ES-I3 (cell line): ENCODE results near the gene RBM4.
"Not testable (repeated sequence)": the region's sequence is repeated elsewhere in the genome, so short reads cannot be mapped to it uniquely, and the experiment has no call there.

ENCODE experiments used
- H3K36me3 ChIP-seq: 2 replicates; pipeline ENCODE4 v1.6.1; 2013; ENCODE audit warnings: mild to moderate bottlenecking, low read length, control low read depth, moderate library complexity; ENCODE audit not compliant: insufficient read depth
- H3K4me1 ChIP-seq: 2 replicates; pipeline ENCODE4 v1.6.1; 2013; ENCODE audit warnings: mild to moderate bottlenecking, control low read depth, low read length; ENCODE audit not compliant: insufficient read depth
- H3K9ac ChIP-seq: 2 replicates; pipeline ENCODE4 v1.6.1; 2013; ENCODE audit warnings: low read depth, mild to moderate bottlenecking, low read length, moderate library complexity
- H3K9me3 ChIP-seq: 2 replicates; pipeline ENCODE4 v1.6.1; 2013; ENCODE audit warnings: mild to moderate bottlenecking, low read length, moderate library complexity; ENCODE audit not compliant: control insufficient read depth, insufficient read depth

Gene RBM4

DNA sequence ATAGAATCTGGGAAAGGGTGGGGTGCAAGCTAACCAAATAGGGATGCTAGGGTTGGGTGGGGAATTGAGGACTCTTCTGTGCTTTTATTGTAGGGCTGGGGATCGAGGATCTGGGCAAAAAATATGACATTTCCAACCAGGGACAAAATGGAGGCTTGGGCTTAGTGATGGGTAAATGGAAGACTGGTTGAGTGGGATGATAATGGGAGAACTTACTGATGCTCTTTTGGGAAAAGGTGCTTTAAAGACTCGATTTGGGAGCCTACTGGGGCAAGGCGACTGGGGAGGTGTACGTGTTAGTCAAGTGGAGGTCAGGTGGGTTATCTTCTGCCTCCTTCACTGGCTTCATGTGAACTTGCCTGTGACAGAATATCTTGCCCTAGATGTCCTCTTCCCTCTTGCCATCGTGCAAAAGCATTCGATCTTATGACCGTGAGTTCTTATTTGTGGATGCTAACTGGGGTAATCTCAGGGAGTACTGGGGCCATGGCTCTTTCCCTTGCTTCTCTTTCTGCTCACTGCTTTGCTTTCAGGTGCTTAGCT, 10.4 kb upstream of the RBM4 start:
- no peaks in the 10 kb centered on the region for H3K4me1 ChIP-seq
- peaks cover 79% of the 10 kb centered on the region for H3K36me3 ChIP-seq
- no peaks in the 10 kb centered on the region for H3K9me3 ChIP-seq
- H3K9ac ChIP-seq, result no peak overlapping the region

DNA sequence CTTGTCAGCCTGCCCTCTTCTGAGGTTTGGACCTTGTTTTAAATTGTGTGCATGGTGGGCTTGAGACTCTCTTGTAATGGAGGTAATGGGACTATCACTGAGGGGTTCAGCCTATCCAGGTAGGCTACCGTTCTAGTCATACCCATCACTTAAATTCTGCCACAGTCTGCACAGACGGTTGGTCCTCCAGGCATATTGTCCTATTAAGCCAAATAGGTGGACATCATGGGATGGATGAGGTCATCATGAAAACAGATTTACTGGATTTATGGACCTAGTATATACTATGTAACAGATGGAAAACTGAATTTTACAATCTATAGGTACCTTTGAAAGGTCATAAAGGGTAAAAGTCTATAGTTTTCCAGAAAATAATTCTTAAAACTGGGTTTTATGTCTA, 9.1 kb upstream of the RBM4 start:
- H3K9me3 ChIP-seq, result no peaks in the 10 kb centered on the region
- H3K9ac ChIP-seq, result no peak overlapping the region
- H3K4me1 ChIP-seq, result no peaks in the 10 kb centered on the region
- H3K36me3 ChIP-seq, result peaks cover 71% of the 10 kb centered on the region

DNA sequence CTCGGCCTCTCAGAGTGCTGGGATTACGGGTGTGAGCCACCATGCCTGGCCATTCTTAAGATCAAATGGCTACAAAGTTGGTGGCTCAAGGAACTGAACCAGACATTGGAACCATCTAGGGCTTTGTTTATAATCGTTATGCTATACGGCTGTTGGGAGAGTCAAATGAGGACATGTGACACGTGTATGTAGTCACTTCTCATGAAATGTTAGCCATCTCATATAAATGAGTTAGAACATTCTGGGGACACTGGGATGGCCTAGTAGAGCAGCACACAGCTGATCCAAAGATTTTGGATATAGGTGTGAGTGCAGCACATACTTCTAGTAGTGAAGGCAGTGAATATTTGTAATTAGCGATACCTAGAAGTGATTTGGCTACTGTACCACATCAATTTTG, 6.6 kb upstream of the RBM4 start:
- H3K9me3 ChIP-seq, result no peaks in the 10 kb centered on the region
- no peak overlapping the region for H3K9ac ChIP-seq
- peaks cover 51% of the 10 kb centered on the region for H3K36me3 ChIP-seq
- H3K4me1 ChIP-seq, result no peaks in the 10 kb centered on the region

DNA sequence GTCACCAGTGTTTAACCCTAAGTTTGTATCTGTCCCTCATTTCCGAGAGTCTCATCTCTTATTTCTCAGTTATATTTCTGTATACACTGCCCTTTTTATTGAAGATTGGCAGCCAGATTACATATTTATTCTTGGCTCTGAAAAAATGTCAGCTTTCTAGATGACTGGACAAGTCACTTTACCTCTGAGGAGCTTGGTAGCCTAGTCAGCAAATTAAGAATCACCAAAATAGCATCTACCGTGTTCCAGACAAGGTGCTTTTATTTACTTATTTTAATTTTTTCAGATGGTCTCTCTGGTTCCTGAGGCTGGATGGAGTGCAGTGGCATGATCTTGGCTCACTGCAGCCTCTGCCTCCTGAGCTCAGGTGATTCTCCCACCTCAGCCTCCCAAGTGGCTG, 5.6 kb upstream of the RBM4 start:
- Histone ChIP-seq H3K36me3 (peaks cover 40% of the 10 kb centered on the region), H3K9me3 (no peaks in the 10 kb centered on the region), H3K4me1 (no peaks in the 10 kb centered on the region), H3K9ac (no peak overlapping the region)

DNA sequence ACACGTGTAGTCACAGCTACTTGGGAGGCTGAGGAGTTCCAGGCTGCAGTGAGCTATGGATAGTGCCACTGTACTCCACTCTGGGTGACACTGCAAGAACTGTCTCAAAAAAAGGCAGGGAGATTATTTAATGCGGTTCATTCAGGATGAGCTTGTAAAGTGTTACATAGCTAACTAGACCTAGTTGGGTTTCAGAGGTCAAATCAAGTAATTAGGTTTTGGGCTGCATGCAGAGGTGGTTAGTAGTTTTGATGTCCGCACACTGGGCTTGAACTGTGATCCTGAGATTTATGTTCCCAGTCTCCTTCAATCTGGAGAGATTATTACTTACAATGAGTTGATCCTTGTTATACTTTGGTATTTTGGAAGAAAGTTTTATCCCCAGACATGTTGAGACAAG, 2.1 kb upstream of the RBM4 start:
- peaks cover 35% of the 10 kb centered on the region for H3K36me3 ChIP-seq
- no peaks in the 10 kb centered on the region for H3K9me3 ChIP-seq
- peaks cover 17% of the 10 kb centered on the region for H3K4me1 ChIP-seq
- no peak overlapping the region for H3K9ac ChIP-seq

DNA sequence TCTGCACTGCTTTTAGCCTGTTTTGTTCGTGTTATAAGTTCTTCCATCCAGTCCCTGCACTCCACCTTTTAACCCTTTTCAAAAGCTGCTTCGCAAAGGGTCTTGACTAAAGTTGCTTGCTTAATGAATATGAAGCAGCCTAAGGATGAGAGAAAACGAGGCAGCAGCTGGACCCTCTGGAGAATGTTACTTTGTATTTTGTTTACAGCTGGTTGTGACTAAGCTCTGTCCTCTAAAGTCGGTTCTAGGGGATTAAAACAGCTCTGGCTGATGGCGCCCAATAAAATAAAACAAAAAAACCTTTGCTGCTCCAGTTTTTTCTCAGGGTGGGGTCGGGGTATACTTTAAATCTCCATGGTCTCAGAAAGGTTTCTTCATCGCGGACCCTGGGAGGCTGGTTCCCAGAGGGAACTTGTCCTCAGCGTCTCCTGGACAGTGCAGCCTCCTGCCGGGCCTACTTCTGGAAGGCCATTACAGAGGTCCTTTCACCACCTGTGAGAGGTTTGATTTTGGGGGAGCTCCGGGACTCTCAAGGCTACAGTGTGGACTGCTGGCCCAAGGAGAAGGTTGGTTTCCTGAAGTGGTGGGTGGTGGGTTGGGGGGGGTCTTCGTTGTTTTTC, 836 bp upstream of the RBM4 start:
- Histone ChIP-seq H3K36me3 (peaks cover 30% of the 10 kb centered on the region), H3K4me1 (peaks cover 19% of the 10 kb centered on the region), H3K9me3 (no peaks in the 10 kb centered on the region), H3K9ac (peak overlapping the region; percentile 61)

DNA sequence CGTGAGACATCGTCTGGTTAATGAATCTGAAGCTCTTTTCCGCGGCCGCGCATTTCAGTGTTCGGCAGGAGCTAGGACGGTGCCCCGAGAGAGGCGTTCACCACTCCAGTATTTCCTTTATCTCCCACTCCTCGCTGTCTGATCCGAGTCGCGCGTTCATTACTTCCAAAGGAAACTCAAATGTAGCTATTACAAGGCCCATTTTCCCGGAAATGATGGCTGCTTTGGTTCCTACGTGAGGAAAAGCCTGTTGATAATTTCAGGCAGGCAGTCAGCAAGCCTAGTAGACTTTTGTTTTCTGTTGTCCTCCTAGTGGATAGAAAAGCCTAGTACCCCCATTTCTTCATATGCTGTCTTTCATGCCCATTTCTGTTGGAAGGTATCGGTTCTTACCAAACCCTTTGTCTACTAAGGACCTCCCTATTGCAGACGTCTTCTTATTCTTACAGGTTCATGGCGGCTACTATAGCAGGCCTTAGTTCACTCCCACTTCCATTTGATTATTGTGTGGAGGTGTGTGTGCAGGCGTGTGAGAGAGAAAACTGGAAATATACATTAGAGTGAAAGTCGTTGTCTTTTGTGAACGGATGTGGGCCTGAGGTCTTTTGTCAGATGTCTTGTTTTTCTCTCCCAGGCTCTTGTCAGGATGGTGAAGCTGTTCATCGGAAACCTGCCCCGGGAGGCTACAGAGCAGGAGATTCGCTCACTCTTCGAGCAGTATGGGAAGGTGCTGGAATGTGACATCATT, 737 bp downstream of the RBM4 start:
- H3K36me3 ChIP-seq, result peaks cover 39% of the 10 kb centered on the region
- peaks cover 20% of the 10 kb centered on the region for H3K4me1 ChIP-seq
- H3K9me3 ChIP-seq, result no peaks in the 10 kb centered on the region
- peak overlapping the region; percentile 94 for H3K9ac ChIP-seq

DNA sequence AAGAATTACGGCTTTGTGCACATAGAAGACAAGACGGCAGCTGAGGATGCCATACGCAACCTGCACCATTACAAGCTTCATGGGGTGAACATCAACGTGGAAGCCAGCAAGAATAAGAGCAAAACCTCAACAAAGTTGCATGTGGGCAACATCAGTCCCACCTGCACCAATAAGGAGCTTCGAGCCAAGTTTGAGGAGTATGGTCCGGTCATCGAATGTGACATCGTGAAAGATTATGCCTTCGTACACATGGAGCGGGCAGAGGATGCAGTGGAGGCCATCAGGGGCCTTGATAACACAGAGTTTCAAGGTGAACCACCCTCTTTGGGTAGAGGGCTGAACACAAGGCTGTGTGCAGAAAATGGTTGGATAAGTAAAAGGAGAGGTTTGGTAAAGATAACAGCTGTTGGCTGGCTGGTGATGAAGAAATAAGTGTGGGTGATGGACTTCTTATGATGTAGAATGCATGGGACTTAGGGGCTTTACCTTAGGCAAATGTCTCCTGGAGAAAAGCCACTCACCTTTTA, 1.4 kb downstream of the RBM4 start:
- H3K9me3 ChIP-seq, result not testable (repeated sequence)
- peak overlapping the region; percentile 94; the same call in 1 of the 2 replicates for H3K9ac ChIP-seq
- peaks cover 20% of the 10 kb centered on the region for H3K4me1 ChIP-seq
- H3K36me3 ChIP-seq, result peaks cover 46% of the 10 kb centered on the region

DNA sequence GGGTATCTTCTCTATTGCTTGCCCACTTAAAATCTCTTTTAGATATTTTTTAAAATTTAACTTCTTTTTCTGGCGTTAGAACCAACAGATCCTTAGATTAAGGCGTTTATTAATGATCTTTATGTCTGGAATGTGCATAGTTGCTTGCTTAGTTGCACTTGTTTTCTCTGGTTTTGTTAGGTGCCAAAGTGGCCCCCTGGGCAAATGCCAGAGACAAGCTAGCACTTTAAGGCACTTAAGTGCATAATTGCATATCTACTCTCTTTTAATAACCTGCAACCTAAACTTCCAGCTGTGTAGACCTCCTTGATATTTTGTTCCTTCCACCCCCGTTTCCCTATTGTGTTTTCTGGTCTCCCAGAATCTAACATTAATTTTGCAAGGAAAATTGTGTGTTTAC, 3.3 kb downstream of the RBM4 start:
- Histone ChIP-seq H3K9ac (no peak overlapping the region), H3K4me1 (peaks cover 20% of the 10 kb centered on the region), H3K36me3 (peaks cover 64% of the 10 kb centered on the region), H3K9me3 (no peaks in the 10 kb centered on the region)

DNA sequence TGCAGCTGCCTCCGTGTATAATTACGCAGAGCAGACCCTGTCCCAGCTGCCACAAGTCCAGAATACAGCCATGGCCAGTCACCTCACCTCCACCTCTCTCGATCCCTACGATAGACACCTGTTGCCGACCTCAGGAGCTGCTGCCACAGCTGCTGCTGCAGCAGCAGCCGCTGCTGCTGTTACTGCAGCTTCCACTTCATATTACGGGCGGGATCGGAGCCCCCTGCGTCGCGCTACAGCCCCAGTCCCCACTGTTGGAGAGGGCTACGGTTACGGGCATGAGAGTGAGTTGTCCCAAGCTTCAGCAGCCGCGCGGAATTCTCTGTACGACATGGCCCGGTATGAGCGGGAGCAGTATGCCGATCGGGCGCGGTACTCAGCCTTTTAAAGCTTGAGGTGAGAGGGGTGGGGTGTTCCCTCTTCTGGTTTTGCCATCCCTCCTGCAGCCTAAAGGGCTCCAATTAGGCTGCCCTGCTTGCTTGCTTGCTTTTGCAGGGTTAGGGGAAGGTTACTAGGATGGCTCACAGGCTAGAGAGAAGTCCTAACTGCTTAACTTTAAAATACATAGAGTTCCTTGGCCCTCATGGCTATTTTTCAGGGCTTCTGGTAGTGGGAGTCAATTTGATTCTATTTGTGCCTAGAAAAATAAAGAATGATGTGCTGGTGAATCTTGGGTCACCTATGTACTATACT, 5.4 kb downstream of the RBM4 start:
- peaks cover 70% of the 10 kb centered on the region for H3K36me3 ChIP-seq
- H3K4me1 ChIP-seq, result peaks cover 20% of the 10 kb centered on the region
- no peaks in the 10 kb centered on the region for H3K9me3 ChIP-seq
- no peak overlapping the region for H3K9ac ChIP-seq

DNA sequence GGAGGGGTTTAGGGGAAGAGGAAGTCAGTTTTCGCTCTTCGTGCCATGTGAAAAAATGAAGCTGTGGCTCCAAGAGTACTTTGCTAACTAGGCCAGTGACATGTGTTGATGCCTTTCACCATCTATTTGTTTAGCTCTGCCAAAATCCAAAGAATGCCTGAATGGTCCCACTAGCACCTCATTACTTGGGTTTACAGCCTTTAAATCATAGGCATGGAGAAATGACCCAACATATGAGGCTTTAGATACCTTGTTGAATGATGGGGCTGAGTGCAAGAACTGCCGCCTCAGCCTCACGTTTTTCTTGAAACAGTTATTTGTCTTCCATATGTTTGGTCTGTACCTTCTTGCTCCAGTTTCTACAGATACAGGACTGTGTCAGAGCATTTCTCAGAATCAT, 8.3 kb downstream of the RBM4 start:
- H3K9ac ChIP-seq, result no peak overlapping the region
- H3K4me1 ChIP-seq, result 0 out of 2 replicates have a peak, but pooled peaks cover 3% of the 10 kb centered on the region
- H3K36me3 ChIP-seq, result peaks cover 62% of the 10 kb centered on the region
- no peaks in the 10 kb centered on the region for H3K9me3 ChIP-seq

DNA sequence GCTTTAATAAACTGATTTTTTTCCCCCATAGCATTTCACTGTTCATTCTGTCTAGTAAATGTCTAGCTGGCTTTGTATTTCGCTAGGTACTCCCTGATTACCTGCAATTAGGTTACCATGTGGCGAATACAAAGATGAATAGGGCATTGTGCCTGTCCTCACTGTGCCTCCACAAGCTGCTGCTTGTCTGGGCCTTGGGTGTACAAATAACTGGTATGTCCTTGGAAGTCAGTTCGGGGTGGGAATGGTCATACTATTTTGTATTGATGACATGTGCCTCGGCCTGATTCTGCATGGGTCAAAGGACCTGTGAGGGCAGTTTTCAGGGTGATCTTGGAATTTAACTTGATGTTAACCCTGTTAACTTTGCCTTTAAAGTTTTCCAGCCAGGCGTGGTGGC, 11.4 kb downstream of the RBM4 start:
- H3K9me3 ChIP-seq, result no peaks in the 10 kb centered on the region
- no peaks in the 10 kb centered on the region for H3K4me1 ChIP-seq
- H3K9ac ChIP-seq, result no peak overlapping the region
- H3K36me3 ChIP-seq, result peaks cover 41% of the 10 kb centered on the region

DNA sequence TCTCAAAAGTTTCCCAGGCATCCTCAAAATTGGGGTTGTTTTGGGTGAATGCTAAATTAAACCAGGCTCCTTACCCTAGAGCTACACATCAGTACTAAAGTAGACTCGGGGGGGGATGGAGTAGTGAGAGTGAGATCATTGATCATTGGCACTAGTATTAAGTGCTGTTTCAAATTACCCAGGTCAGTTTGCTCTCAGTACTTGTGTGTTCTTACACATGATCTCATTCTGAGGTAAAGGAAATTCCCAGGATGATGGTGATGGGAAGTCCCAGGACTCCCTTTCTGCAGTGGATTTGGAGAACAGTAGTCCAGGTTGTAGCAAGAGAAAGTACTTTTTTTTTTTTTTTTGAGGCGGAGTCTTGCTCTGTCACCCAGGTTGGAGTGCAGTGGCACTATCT, 12.5 kb downstream of the RBM4 start:
- Histone ChIP-seq H3K36me3 (peaks cover 32% of the 10 kb centered on the region), H3K9ac (no peak overlapping the region), H3K4me1 (no peaks in the 10 kb centered on the region), H3K9me3 (no peaks in the 10 kb centered on the region)

DNA sequence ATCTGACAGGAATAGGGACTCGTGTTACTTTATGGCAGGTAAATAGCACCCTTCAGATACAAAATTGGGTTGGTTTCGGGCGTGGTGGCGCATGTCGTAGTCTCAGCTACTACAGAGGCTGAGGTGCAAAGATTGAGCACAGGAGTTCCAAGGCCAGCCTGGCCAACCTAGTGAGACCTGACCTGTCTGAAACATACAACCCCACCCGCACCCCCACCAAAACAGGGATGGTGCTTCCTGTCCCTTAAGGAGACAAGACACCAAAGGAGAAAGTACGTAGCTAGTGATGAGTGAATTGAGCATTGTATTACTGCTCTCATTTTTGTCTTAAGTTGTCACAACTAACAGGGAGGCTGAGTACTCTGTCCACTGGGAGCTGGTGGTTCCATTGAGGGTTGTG, 14.1 kb downstream of the RBM4 start:
- Histone ChIP-seq H3K9me3 (no peaks in the 10 kb centered on the region), H3K36me3 (peaks cover 24% of the 10 kb centered on the region), H3K9ac (no peak overlapping the region), H3K4me1 (no peaks in the 10 kb centered on the region)
